Kidney tubule cell (primary cell): ENCODE data around the gene DCAF8.
"Not testable (repeated sequence)": the region's sequence is repeated elsewhere in the genome, so short reads cannot be mapped to it uniquely, and the experiment has no call there.

Experiments
- DNase-seq: peaks from one replicate; pipeline ENCODE4 v3.0.0-alpha.2; 2018; ENCODE audit warnings: low spot score

DCAF8 gene

GRCh38 chr1:160261893-160262794, at the start of gene DCAF8:
Gene DCAF8 (minus strand): TSS chr1:160262549. CDS start chr1:160244008, 18,541 bp downstream.
- DNase-seq: peak; percentile 97

GRCh38 chr1:160309571-160309970, 47.2 kb upstream of the DCAF8 start:
- DNase-seq: no peak

GRCh38 chr1:160309185-160309557, 46.8 kb upstream of the DCAF8 start:
- no peak for DNase-seq

- no peak for DNase-seq
These were observed 46.3 kb upstream of the DCAF8 start for GRCh38 chr1:160308451-160309184.

GRCh38 chr1:160307118-160307791, 44.9 kb upstream of the DCAF8 start:
- DNase-seq: no peak

GRCh38 chr1:160300173-160300572, 37.8 kb upstream of the DCAF8 start:
- DNase-seq: no peak

- no peak for DNase-seq
These were observed 33.7 kb upstream of the DCAF8 start for GRCh38 chr1:160296036-160296435.

- DNase-seq: no peak
These were observed 30.9 kb upstream of the DCAF8 start for GRCh38 chr1:160293020-160293968.

- DNase-seq: peak; percentile 73
These were observed 29.2 kb upstream of the DCAF8 start for GRCh38 chr1:160291248-160292220.

- not testable (repeated sequence) for DNase-seq
These were observed 25.4 kb upstream of the DCAF8 start for GRCh38 chr1:160287769-160288168.

GRCh38 chr1:160285506-160285905, 23.2 kb upstream of the DCAF8 start:
- no peak for DNase-seq

GRCh38 chr1:160284782-160285344, 22.5 kb upstream of the DCAF8 start, which contains the start of gene PEX19:
Gene PEX19 (minus strand): TSS chr1:160285133. CDS start chr1:160285124, 9 bp downstream.
- DNase-seq: peak; percentile 94

- DNase-seq: peak; percentile 59
These were observed 22.0 kb upstream of the DCAF8 start for GRCh38 chr1:160284220-160284781.

- no peak for DNase-seq
These were observed 20.5 kb upstream of the DCAF8 start for GRCh38 chr1:160282807-160283206.

- DNase-seq: no peak
These were observed 15.6 kb upstream of the DCAF8 start for GRCh38 chr1:160277987-160278386.

- no peak for DNase-seq
These were observed 15.0 kb upstream of the DCAF8 start for GRCh38 chr1:160277330-160277729.

- no peak for DNase-seq
These were observed 8.7 kb upstream of the DCAF8 start for GRCh38 chr1:160271025-160271424.

- DNase-seq: no peak
These were observed 5.1 kb upstream of the DCAF8 start for GRCh38 chr1:160267284-160267991.
